Activated naive CD4-positive, alpha-beta T cell treated with anti-CD3 and anti-CD28 coated beads for 36 hours (primary cell): ENCODE measurements around the gene LRRC3C. TPM values are rescaled to one million over a fixed set of nuclear protein-coding genes. Genes with fewer than 3 reads are reported as not detected.

Experiments
- CTCF ChIA-PET: fragments of 350-600 bp; sonication (Branson Sonifier 250); formaldehyde crosslinking; loops from one replicate; lab custom pipeline; 2021; ENCODE audit warnings: antibody characterized with exemption; lab: Charles Lee
- DNase-seq: peaks from one replicate; pipeline ENCODE4 v3.0.0-alpha.2; 2020
- H3K27ac Mint-ChIP-seq: one replicate; pipeline ENCODE4 v1.8.0; 2021; ENCODE audit warnings: mild to moderate bottlenecking, mixed read lengths
- H3K27me3 Mint-ChIP-seq: one replicate; pipeline ENCODE4 v1.8.0; 2021; ENCODE audit warnings: low read depth, mixed read lengths
- H3K36me3 Mint-ChIP-seq: one replicate; pipeline ENCODE4 v1.8.0; 2021; ENCODE audit warnings: low read depth, mixed read lengths
- H3K4me1 Mint-ChIP-seq: one replicate; pipeline ENCODE4 v1.8.0; 2021; ENCODE audit warnings: low read depth, mixed read lengths
- H3K4me3 Mint-ChIP-seq: one replicate; pipeline ENCODE4 v1.8.0; 2021; ENCODE audit warnings: mild to moderate bottlenecking, moderate library complexity, mixed read lengths
- H3K9me3 Mint-ChIP-seq: one replicate; pipeline ENCODE4 v1.8.0; 2021; ENCODE audit warnings: mixed read lengths
- intact Hi-C: fragments of 100-400 bp; cut with micrococcal nuclease; formaldehyde crosslinking; loops from one replicate; pipeline ENCODE4 v1.15.1; 2023
- total RNA-seq, 2 experiments: library from RNA; stranded (reverse); gene quantifications; one replicate each; pipeline ENCODE4 v1.2.3, GENCODE V29; 2021

LRRC3C gene
- total RNA-seq, 2 experiments from 2014 or later = not detected

DNA sequence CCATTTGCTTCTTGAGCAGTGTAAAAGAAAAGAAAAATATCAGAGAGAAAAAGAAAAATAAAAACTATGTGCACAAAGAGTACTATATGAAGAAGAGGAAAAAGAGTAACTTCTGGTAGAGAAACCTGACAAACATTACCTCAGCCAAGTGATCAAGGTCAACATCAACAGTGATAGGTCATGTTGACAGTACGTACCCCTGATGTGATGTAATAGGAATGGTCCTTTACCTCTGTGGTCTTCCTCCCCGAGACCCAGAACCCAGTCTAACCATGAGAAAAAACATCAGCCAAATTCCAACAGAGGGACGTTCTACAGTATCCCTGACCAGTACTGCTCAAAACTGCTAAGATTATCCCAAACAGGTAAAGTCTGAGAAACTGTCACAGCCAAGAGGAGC is 13.5 kb upstream of the LRRC3C start:
- no peaks in the 10 kb centered on the region for H3K9me3 Mint-ChIP-seq
- CTCF ChIA-PET = interaction anchor here (0.8 kb wide), 1 partner anchor 44 kb away, joined by 3 read pairs; no protein-coding TSS in a partner anchor
- peaks cover 15% of the 10 kb centered on the region for H3K4me1 Mint-ChIP-seq
- no peak overlapping the region for H3K27ac Mint-ChIP-seq
- H3K36me3 Mint-ChIP-seq = peaks cover 11% of the 10 kb centered on the region
- no peak for DNase-seq
- intact Hi-C loops = no loop called here
- H3K27me3 Mint-ChIP-seq = no peaks in the 10 kb centered on the region
- no peak overlapping the region for H3K4me3 Mint-ChIP-seq

DNA sequence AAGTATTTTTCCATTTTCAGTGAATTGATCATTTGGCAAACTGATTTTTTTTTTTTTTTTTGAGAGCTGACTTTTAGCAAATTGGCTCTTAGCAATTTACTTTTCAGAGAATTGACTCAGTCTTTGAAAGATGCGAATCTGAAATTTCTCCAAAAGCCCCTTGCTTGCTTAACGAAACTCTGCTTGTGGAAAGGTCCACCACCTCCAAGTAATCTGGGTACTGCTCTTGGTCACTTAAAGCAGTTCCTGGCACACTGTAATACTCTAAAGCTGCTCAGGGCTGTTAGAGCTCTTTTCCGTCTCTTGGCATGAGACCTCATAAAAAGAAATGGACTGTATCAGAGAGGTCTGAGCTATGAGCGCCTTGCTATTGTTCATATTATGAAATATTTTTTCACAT is 12.0 kb upstream of the LRRC3C start:
- H3K4me1 Mint-ChIP-seq = peaks cover 26% of the 10 kb centered on the region
- H3K27me3 Mint-ChIP-seq = no peaks in the 10 kb centered on the region
- DNase-seq = no peak
- no peaks in the 10 kb centered on the region for H3K9me3 Mint-ChIP-seq
- CTCF ChIA-PET = interaction anchor here (0.6 to 0.8 kb wide), 3 partner anchors 14 to 140 kb away, joined by 3 to 10 read pairs (median 4); no protein-coding TSS in a partner anchor
- intact Hi-C loops = no loop called here
- H3K27ac Mint-ChIP-seq = no peak overlapping the region
- no peak overlapping the region for H3K4me3 Mint-ChIP-seq
- H3K36me3 Mint-ChIP-seq = peaks cover 19% of the 10 kb centered on the region

DNA sequence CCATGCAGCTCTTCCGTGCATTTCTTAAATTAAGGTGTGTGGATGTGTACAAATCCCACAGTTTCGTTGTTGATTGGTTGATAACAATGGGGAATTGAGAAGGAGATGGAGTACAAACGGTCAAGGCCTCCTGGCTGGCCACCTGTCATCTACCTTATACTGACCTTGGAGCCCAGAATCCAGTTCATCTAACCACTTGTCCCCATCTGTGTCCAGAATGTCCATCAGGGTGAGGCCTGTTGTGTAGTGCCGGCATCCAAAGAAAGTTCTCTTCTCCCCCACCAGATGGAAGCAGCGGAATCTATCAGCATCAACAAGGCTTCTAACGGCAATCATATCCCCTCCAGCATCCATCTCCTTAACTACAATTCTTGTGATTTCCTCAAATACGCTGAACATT is 10.6 kb upstream of the LRRC3C start:
- CTCF ChIA-PET = interaction anchor here (0.7 kb wide), 1 partner anchor 9 kb away, joined by 3 read pairs; no protein-coding TSS in a partner anchor
- Mint-ChIP-seq H3K27me3 (no peaks in the 10 kb centered on the region), H3K27ac (no peak overlapping the region), H3K4me1 (peaks cover 39% of the 10 kb centered on the region), H3K4me3 (no peak overlapping the region), H3K9me3 (no peaks in the 10 kb centered on the region), H3K36me3 (peaks cover 27% of the 10 kb centered on the region)
- no peak for DNase-seq
- intact Hi-C loops = no loop called here

DNA sequence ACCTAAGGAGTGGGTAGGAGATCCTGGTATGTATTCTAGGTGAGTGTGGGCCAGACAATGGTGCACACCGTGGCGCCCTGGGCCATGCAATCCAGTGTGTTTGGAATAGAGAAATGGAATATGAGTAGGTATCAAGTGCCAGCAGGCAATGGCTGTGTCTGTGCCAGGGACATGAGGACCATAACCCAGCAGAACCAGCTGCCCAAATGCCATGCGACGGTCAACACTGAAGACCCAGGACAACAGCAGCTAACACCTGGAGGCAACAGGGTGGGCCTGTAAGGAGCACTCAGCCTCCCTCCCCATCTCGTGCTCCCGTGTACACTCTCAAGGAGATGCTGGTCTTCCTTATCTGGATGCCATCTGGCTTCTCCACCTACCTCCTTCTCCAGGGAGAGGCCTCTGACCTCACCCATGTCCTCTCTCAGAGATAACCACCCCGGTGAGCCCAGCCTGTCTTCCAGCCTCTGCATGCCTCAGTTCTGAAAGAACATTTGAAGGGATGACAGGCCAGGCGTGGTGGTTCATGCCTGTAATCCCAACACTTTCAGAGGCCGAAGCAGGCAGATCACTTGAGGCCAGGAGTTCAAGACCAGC is 8.3 kb upstream of the LRRC3C start:
- intact Hi-C loops = no loop called here
- Mint-ChIP-seq H3K4me3 (no peak overlapping the region), H3K9me3 (no peaks in the 10 kb centered on the region), H3K36me3 (peaks cover 35% of the 10 kb centered on the region), H3K27me3 (no peaks in the 10 kb centered on the region), H3K4me1 (peaks cover 62% of the 10 kb centered on the region), H3K27ac (no peak overlapping the region)
- no peak for DNase-seq
- CTCF ChIA-PET = no interaction called here

DNA sequence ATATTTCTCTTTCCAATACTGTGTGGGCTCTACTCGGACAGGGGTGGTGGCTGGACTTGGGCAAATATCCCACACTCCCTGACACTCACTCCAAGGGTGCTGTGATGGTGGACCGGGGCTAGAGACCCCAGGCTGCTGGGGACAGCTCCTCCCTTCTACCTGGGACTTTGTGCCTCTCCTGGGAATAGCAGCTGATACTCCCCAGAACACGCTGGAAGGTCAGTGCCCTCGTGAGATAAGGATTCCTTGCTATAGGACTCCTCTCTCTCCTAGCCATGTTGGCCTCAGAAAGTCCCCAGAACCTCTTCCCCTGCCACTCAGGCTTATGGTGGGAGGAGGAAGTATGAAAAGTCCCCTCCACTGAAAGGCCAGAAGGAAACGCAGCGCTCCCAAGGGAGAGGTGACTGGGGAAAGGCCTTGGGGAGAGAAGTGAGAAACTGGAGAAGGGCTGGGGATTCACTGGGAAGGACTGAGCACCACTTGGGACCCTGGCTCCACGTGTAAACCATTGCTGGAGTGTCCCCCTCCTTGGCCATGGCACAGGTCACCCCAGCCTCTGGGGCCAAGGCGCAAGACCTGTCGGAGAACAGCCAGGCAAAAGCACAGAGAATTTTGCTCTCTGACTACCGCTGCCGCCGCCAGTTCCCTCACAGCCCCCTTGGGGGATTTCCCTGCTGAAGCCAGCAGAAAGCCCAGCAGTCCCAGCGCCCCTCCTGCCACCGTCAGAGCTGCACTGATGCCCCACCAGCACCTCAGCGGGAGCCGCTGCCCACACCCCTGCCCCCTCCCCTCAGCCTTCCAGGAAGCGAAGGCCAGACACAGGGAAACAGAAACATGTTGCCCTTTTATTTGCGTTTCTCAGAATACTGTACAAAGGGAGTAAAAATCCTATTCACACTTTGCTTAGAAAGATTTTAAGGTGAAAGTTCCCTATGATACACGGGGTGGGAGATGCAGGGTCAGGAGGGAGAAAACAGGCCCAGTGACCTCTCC is 7.0 kb upstream of the LRRC3C start:
- peak; percentile 80 for DNase-seq
- H3K9me3 Mint-ChIP-seq = no peaks in the 10 kb centered on the region
- CTCF ChIA-PET = interaction anchor here (0.8 kb wide), 1 partner anchor 143 kb away, joined by 3 read pairs; no protein-coding TSS in a partner anchor
- intact Hi-C loops = loop anchor here (10.0 kb wide), 1 partner anchor 516 kb away; the partner anchor contains the start of gene FBXL20
- H3K4me3 Mint-ChIP-seq = peak overlapping the region; percentile 49
- peaks cover 35% of the 10 kb centered on the region for H3K36me3 Mint-ChIP-seq
- no peaks in the 10 kb centered on the region for H3K27me3 Mint-ChIP-seq
- peaks cover 75% of the 10 kb centered on the region for H3K4me1 Mint-ChIP-seq
- H3K27ac Mint-ChIP-seq = peak overlapping the region; percentile 92

DNA sequence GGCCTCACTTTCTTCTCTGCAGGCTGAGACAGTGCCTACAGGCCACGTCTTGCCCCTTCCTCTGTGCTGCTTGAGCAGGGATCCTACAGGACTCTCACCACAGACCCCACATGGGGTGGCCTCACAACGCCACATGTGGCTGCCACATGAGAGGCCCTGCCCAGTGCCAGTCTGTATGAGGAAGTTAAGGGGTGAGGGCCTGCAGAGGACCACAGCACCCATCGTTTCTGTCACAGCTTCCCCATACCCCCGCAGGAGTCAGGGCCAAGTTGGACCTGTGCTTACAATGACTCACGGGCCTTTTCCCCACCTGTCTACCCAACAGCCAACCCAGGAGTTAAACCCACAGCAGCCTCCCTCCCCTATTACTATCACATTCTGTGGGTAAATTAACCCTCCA is 6.2 kb upstream of the LRRC3C start:
- H3K4me1 Mint-ChIP-seq = peaks cover 83% of the 10 kb centered on the region
- CTCF ChIA-PET = interaction anchor here (0.6 to 1.7 kb wide), 4 partner anchors 18 to 144 kb away, joined by 3 to 8 read pairs (median 4); partner anchors contain the start of gene PSMD3

DNA sequence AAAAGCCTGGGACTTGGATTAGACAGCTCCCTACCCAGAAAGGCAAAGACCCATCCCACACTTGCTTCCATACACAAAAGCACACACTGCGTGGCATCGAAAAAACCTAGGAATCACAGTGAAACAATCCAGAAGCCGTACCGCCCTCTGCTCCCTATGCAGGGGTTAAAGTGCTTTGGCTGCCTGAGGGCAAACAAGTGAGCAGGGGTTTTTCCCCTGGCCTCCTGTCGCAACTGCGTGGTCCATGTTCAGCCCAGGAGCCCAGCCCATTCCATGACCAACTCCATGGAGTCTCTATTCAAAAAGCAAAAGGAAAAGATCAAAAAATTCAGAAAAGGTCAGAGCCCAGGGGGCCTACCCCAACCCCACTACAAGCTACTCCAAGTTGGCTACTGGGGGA is 5.5 kb upstream of the LRRC3C start:
- peaks cover 81% of the 10 kb centered on the region for H3K4me1 Mint-ChIP-seq
- no peaks in the 10 kb centered on the region for H3K9me3 Mint-ChIP-seq
- no peaks in the 10 kb centered on the region for H3K27me3 Mint-ChIP-seq
- intact Hi-C loops = loop anchor here (10.0 kb wide), 1 partner anchor 517 kb away; the partner anchor contains the start of gene FBXL20
- H3K4me3 Mint-ChIP-seq = no peak overlapping the region
- CTCF ChIA-PET = interaction anchor here (0.6 to 1.8 kb wide), 7 partner anchors 17 to 300 kb away, joined by 3 to 8 read pairs (median 4); partner anchors contain the start of gene PSMD3
- DNase-seq = no peak
- peaks cover 34% of the 10 kb centered on the region for H3K36me3 Mint-ChIP-seq
- H3K27ac Mint-ChIP-seq = peak overlapping the region; percentile 92

More for the DNA sequence above, 6.2 kb upstream of the LRRC3C start:
- Mint-ChIP-seq H3K27me3 (no peaks in the 10 kb centered on the region), H3K9me3 (no peaks in the 10 kb centered on the region), H3K36me3 (peaks cover 35% of the 10 kb centered on the region), H3K27ac (peak overlapping the region; percentile 92), H3K4me3 (peak overlapping the region; percentile 49)
- intact Hi-C loops = loop anchor here (10.0 kb wide), 1 partner anchor 517 kb away; the partner anchor contains the start of gene FBXL20
- DNase-seq = peak; percentile 57

DNA sequence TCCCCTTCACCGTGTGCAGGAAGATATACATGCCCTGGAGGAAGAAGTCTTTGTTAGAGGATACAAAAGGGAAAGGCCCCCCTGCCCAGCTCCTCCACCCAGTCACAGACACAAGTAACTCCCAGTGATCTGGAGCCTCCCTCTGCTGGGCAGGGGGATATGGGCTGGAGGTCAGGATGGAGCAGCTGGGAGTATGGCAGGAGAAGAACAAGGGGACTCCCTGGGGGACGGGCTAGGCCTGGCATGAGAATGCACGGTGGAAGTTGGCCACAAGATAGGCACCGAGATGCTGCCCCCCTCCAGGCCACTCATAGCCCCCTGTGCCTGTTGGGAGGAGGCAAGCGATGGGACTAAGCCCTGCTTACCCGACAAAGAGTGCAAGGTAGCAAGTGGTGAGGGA is 4.3 kb upstream of the LRRC3C start:
- Mint-ChIP-seq H3K27me3 (no peaks in the 10 kb centered on the region), H3K27ac (peak overlapping the region; percentile 92), H3K4me3 (no peak overlapping the region), H3K36me3 (peaks cover 32% of the 10 kb centered on the region), H3K9me3 (no peaks in the 10 kb centered on the region), H3K4me1 (peaks cover 82% of the 10 kb centered on the region)
- intact Hi-C loops = loop anchor here (10.0 kb wide), 1 partner anchor 518 kb away; the partner anchor contains the start of gene FBXL20
- CTCF ChIA-PET = interaction anchor here (0.5 to 1.8 kb wide), 5 partner anchors 163 to 472 kb away, joined by 3 to 4 read pairs (median 3); partner anchors contain the start of gene MED1
- no peak for DNase-seq

DNA sequence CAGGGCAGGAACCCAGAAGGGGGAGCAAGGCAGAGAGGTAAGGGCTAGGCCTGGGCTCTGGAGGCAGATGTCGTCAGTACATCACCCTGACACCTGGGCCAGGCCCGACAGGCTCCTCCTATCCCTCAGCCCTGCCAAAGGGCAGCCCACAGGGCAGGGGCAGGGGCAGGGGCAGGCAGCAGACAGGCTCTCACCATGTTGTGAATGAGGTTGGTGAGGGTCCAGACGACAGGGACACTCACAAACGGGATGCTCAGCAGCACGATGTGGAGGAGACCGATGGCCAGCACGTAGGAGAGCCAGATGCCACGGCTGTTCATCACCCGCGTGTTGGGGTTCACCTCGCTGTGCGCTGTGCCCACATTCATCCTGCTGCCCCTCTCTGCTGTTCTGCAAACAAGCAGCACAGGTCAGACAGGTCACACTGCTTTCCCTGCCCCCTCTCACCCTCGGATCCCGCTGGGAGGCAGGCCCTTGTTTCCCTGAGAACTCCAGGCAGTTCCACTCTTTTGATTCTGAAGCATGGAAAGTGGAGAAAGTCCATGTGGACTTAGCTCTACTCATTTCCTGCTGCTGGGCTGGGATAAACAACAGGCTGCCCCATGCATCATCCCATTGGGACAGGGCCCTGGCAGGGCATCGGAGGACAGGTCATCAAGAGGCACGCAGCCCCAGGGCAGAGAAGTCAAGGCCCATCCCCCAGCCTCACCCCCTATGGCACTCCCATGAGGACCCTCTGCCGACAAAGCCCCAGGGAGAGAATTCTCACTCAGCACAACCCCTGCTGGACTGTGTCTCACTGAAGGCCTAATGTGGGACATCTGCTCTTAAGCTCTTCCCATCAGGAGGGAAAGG is 3.5 kb upstream of the LRRC3C start:
- intact Hi-C loops = loop anchor here (10.0 kb wide), 1 partner anchor 519 kb away; the partner anchor contains the start of gene FBXL20
- Mint-ChIP-seq H3K27ac (peak overlapping the region; percentile 94), H3K4me3 (peak overlapping the region; percentile 9), H3K4me1 (peaks cover 80% of the 10 kb centered on the region), H3K9me3 (no peaks in the 10 kb centered on the region), H3K27me3 (no peaks in the 10 kb centered on the region), H3K36me3 (peaks cover 28% of the 10 kb centered on the region)
- no peak for DNase-seq
- CTCF ChIA-PET = interaction anchor here (1.8 kb wide), 1 partner anchor 302 kb away, joined by 4 read pairs; no protein-coding TSS in a partner anchor

DNA sequence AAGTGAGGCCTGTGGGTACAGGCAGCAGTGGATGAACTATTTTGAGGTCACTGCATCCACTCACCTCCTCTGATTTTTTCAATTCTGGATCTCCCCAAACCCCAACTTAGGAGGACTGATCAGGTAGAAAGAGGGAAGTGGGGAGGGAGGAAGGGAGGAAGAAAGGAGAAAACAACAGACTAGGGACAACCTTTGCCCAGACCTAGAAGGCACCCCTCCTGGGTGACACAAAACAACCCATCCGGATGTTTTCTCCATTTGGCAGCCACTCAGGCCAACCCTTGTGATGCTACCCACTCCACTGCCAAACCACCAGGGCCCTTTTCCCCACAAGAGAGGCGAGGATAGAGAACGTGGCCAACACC is 2.9 kb upstream of the LRRC3C start:
- no peaks in the 10 kb centered on the region for H3K27me3 Mint-ChIP-seq
- no peaks in the 10 kb centered on the region for H3K9me3 Mint-ChIP-seq
- peak overlapping the region; percentile 94 for H3K27ac Mint-ChIP-seq
- peaks cover 79% of the 10 kb centered on the region for H3K4me1 Mint-ChIP-seq
- DNase-seq = no peak
- intact Hi-C loops = loop anchor here (10.0 kb wide), 1 partner anchor 520 kb away; the partner anchor contains the start of gene FBXL20
- peaks cover 24% of the 10 kb centered on the region for H3K36me3 Mint-ChIP-seq
- peak overlapping the region; percentile 98 for H3K4me3 Mint-ChIP-seq
- CTCF ChIA-PET = interaction anchor here (1.5 kb wide), 1 partner anchor 51 kb away, joined by 3 read pairs; no protein-coding TSS in a partner anchor
